A204.1 (cell line): ENCODE data around the gene GALNTL6.

Experiments
- FAIRE-seq: peaks from 2 replicates; lab custom pipeline; 2012; peaks lifted over from hg19 to GRCh38; lab: Jason Lieb, UNC

Gene GALNTL6

DNA sequence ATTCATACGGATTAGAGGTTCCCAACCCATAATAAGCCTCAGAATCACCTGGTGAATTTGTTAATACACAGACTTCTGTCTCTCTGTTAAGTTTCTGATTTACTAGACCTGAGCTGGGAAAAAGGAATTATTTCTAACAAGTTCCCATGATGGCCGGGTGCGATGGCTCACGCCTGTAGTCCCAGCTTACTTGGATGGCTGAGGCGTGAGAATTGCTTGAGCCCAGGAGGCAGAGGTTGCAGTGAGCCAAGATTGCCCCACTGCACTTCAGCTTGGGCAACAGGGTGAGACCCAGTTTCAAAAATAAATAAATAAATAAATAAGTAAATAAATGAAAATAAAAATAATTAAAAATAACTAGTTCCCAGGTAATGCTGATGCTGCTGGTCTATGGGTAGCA is 412.3 kb downstream of the GALNTL6 start:
- FAIRE-seq = no peak

DNA sequence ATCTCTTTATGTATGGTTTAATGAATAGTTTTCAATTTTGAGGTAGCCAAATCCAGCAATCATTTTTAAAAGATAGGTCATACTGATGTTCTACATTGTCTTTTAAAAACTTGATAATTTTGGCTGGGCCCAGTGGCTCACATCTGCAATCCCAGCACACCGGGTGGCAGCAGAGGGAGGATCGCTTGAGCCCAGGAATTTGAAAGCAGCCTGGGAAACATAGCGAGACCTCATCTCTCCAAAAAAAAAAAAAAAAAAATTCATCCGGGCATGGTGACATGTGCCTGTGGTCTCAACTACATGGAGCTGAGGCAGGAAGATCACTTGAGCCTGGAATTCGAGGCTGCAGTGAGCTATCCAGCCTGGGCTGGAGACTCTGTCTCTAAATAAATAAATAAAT is 419.8 kb downstream of the GALNTL6 start:
- FAIRE-seq = no peak

DNA sequence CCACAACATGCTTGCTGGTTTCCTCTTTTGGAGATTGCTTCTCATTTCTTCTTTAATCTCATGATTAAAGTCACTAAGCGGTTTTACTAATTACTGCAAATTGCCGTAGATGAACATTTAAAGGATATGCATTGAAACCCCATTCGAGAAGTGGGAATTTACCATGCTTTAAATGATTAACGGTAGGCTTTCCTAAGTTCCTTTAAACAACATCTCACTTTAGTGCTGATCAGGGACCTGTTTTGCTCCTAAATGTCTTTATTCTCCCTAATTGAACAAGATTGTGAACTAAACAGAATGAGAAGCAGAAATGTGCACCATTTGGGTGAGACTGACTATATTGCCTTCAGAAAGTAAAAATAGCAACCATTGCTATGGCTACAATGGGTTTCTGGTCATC is 430.3 kb downstream of the GALNTL6 start:
- FAIRE-seq = no peak

DNA sequence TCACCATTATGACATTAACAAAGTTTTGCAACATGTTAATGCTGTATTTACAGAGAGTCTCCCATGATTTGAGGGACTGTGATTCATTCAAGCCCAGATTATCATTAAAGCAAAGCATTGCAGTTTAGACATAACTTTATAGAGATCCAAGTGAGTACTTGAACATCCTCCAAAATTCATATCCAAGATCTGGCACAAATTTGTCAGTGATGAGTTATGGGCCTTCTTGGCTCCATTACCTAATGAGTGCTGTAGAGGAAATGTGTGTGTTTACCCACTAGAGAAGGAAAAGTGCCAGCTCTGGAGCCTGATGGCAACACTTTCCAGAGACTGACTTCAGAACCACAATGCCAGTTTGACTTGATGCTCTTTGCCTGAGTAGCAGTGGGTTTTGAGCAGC is 432.3 kb downstream of the GALNTL6 start:
- FAIRE-seq = no peak

DNA sequence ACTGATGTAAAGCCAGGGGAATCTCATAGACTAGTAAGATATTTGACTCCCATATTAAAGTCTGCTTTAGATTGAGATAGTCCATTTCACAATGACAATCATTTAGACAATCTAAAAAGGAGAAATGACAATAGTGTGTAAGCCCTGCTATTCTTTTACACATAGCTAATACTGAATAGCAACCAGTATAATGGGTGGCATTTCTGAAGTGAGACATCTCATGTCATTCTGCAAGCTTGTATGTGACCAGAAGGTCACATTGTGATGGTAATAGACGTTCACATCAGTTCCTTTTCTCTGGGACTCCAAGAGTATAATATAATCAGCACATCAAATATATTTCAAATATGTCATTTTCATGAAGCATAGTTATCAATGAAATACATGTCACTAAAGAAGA is 440.2 kb downstream of the GALNTL6 start:
- FAIRE-seq = no peak

DNA sequence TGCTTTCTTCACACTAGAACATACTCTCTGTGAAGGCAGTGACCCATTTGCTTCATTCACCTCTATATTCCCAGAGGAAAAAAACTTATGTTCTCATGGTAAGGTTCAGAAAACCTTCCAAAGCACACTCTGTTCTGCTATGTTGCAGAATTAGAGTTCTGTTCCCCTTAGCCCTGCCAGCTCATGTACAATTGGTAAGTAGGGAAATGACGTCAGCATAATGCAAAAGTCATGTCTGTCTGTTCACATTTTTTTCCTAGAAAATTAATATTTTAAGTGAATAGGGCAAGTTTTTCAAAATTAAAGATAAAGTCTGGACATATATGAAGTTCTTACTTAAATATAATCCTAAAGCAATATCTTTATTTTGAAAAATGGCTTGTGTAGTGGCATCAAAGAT is 443.6 kb downstream of the GALNTL6 start:
- FAIRE-seq = no peak

DNA sequence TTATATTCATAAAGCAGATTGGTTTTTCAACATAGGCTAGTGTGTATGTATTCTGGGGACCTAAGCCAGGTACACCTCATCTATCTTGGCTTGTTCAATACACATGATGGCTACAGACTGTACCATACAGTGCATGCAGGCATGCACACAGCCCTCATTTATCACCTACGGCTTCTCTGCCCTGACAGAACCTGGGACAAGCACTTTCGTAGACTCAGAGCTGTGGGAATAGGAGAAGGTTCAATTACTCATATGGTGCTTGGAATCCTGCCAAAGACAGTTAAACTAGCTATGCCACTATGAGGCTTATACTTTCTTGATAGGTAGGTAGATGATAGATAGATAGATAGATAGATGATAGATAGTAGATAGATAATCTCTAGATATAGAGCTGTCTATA is 457.2 kb downstream of the GALNTL6 start:
- no peak for FAIRE-seq

DNA sequence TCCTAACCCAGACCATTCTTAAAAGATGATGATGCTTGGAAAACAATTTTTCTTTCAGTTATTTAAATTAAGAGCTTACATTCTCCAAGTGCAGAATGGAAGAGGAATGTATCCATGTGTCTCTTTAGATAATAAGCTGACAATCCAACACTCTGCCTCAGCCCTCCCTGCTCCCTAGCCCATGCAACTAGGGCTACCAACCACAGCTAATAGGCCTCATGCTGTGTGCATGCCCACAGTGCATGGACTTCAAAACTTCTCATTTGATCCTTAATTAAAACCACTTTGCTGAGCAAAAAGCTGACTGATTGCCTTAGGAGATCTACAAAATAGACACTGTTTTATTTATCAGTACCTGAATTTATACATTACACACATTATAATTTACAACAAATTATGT is 473.9 kb downstream of the GALNTL6 start:
- FAIRE-seq = no peak

DNA sequence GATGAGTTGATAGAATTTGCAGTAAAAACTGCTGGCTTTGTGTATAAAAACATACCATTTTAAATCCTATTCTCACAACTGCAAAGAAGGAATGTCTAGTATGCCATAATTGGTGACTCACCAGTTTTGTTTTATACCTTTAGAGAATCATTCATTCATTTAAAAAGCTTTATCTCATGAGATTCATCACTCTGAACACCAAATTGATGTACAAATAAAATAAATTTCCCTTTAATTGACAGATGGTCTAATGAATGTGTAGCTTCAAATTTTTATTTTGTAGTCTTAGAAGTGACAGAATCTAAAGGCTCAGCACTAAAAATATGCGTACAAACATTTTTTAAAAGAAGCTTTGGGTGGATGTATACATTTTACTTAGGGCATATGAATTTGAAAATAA is 492.5 kb downstream of the GALNTL6 start:
- FAIRE-seq = no peak

DNA sequence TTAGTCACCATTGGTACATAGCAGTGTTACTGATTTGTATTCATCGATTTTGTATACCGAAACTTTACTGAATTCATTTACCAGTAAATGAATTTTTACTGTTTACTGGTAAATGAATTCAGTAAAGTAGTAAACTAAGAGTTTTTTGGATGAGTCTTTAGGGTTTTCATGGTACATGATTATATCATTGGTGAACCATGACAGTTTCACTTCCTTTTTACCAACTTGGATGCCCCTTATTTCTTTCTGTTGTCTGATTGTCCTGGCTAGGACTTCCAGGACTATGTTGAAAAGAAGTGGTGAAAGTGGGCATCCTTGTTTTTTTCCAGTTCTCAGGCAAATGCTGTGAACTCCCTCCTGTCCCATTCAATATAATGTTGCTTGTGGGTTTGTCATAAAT is 494.9 kb downstream of the GALNTL6 start:
- no peak for FAIRE-seq

DNA sequence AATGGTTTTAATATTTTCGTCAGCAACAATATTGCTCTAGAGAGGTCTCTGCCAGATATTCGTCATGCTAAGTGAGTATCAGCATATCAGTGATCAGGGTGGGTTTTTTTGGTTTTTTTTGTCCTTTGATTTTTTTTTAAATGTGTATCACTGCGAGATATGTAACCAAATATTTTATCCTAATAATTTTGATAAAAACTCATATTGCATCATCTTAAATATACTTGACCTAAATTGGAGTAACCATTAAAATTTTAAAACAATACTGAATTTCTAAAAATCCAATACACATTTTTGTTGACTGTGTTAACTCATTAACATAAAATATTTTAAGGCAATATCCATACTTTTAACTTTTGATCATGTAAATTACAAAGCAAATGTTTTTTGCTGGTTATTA is 498.5 kb downstream of the GALNTL6 start:
- FAIRE-seq = no peak

DNA sequence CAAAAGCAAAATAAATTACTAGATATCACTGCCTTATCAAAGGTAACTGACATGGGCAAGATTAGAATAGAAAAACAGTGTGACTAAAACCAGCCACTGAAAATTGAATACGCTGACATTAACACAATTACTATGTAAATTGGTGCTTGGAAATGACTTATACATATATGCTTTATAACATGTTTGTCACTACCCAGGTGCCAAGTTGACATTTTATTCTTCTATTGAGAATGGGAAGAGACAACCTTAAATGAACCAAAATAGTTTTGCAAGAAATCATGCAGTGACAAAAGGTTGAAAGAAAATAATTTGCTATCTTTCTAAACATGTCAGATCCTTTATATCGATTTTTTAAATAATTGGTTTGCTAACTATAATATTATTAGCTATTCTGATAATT is 510.1 kb downstream of the GALNTL6 start:
- FAIRE-seq = no peak

DNA sequence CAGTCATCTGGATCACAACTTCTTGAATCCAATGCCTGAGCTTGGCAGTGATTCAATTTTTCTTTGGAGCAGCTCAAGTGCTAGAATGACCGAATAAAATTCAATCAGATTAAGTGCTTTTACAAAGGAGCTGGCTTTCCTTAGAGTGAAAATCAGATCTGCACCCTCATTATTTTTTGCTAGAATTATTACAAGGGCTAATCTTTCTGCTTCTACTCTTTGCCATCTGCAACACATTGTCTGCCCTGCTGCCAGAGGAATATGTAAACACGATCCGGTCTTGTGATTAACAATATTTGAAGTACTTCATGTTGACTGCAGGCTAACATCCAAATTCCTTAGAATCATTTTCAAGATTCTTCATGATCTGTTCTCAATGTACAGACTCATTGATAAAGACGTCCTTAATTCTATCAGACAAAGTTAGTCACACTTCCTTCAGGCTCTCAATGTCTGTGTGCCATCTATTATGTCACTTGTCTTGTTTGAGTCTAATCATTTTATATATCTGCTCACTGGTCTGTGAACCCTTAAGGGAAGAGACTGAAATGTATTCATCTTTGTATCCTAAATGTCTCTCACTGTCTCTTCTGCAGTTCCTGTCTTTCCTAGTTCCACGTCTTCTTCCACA is 531.2 kb downstream of the GALNTL6 start:
- no peak for FAIRE-seq

DNA sequence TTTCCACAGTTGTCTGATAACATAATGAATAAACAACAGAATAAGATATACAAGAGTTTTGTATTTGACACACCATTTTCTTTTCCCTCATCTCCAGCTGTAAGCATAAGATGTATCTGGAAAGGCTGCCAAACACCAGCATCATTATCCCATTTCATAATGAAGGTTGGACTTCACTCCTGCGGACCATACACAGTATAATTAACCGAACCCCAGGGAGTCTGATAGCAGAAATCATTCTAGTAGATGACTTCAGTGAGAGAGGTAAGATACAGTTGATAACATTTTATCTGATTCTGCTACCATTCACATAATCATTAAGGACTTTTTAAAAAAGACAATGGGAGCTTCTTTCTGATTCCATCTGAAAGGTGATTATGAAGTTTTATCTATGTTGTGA is 535.2 kb downstream of the GALNTL6 start:
- no peak for FAIRE-seq

DNA sequence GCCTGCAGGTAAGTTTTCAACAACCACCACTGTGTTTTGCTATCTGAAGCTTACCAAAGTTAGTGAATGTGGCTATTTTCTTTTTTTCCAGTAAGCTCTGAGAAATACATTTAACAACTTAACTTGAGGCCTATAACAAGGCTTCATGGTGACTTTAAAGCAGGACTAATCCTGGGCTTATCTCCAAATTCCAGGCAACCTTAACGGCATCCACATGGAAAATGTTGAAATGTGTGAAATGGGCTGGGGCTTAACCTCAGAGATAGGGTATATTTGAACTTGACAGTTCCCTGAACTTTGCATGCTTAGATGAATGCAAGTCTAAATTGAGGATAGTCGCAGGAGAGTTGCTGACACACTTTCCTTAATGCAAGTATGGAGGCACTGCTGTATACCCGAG is 539.2 kb downstream of the GALNTL6 start:
- FAIRE-seq = no peak

DNA sequence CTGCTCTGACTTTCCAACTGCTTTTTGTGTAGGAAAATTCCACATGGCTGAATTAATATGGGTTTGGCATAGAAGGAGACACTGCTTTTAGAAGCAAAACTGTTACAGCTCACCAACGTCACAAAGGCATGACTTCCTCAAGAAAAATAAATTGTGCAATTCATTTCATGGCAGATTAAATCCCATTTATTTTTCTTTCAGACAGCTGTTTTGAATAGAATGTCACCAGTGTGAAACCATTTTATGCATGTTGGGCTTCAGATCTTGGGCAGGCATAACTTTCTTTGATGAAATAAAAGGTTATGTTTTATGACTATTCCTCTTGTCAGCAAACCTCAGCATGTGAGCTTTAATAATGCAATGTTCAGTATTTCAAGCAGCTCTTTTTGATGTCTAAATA is 542.8 kb downstream of the GALNTL6 start:
- FAIRE-seq = no peak

DNA sequence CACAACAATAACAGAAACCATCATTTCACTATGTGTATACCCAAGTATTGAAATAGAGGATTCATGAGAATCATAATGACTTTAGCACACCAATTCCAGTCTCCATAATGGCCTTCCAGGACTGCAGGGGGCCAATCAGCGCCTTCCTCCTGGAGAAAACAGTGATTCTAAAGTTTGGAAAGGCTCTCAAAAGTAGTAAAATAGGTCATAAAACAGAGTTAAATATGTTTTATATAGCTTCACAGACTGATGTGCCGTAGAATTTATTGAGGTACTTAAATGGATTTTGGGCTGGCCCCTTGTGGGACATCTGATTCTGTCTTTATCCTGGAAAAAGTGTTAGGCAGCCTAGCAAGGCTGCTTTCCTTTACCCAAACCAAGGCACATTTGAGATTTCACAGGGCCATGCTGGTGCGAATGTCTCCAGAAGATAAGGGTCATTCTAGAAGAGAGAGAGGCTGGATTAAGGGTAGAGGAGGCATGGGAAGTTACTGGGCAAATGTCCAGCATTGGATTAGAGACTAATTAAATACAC is 543.9 kb downstream of the GALNTL6 start:
- no peak for FAIRE-seq

DNA sequence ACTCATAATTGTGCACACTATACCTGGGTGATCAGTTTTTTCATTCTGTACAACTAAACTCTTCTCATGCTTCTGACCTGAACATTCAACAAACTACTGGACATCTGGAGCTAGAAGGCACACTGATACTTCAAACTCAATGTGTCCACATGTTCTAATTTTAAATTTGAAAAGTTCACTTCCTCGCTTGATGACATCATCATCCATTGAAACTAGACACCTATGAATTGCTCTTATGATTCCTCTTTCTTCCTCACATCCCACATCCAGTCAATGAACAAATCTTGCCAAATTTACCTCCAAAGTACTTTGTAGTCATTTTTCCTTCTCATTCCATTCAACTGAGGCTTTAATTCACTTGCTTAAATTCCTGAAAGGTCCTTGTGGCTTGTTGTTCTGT is 549.4 kb downstream of the GALNTL6 start:
- no peak for FAIRE-seq

DNA sequence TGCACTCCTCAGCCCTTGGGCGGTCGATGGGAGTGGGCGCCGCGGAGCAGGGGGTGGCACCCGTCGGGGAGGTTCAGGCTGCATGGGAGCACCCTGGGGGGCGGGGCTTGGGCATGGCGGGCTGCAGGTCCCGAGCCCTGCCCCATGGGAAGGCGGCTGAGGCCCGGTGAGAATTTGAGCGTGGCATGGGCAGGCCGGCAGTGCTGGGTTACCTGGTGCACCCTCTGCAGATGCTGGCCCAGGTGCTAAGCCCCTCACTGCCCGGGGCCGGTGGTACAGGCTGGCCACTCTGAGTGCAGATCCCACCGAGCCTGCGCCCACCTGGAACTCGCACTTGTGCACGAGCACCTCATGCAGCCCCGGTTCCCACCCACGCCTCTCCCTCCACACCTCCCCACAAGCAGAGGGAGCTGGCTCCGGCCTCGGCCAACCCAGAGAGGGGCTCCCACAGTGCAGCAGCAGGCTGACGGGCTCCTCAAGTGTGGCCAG is 556.3 kb downstream of the GALNTL6 start:
- no peak for FAIRE-seq

DNA sequence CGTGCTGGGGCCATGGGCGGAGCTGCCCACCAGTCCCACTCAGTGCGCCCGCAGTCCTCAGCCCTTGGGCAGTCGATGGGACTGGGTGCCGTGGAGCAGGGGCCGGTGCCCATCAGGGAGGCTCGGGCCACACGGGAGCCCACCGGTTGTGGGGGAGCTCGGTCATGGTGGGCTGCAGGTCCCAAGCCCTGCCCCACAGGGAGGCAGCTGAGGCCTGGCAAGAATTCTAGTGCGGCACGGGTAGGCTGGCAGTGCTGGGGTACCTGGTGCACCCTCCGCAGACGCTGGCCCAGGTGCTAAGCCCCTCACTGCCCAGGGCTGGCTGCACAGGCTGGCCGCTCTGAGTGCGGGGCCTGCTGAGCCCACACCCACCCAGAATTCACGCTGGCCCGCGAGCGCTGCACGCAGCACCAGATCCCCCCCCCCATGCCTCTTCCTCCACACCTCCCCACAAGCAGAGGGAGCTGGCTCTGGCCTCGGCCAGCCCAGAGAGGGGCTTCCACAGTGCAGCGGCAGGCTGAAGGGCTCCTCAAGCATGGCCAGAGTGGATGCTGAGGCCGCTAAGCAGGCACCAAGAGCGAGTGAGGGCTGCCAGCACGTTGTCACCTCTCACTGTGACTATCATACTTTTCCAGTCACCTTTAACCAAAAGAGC is 564.4 kb downstream of the GALNTL6 start:
- no peak for FAIRE-seq

DNA sequence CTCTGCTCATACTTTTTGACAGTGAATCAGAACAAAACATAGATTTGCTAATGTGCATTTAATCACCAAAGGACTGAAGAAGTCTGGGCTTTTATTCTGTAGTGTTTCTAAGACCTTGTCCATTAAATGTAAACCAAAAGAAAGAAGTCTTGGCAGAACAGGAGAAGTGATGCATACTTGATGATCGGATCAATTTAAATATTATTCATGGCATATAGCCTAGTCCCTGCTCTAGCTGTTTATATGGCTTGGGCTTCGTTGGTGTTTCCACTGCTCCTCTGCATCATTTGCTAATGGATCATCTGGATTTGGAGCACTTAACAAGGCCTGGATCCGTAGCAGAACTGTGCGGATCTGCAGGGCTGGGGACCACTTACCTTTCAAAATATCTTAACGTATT is 566.6 kb downstream of the GALNTL6 start:
- no peak for FAIRE-seq

DNA sequence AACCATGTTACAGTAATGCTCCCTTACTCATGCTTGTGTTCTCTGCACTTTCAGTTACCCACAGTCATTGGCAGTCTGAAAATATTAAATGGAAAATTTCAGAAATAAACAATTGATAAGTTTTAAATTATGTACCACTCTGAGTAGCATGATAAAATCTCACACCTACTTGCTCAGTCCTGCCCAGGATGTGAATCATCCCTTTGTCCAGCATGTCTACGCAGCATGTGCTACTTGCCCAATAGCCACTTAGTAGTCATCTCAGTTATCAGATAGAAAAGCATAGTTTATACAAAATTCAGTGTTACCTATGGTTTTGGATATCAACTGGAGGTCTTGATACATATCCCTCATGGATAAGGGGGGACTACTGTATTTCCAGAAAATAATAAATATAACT is 577.1 kb downstream of the GALNTL6 start:
- FAIRE-seq = no peak

DNA sequence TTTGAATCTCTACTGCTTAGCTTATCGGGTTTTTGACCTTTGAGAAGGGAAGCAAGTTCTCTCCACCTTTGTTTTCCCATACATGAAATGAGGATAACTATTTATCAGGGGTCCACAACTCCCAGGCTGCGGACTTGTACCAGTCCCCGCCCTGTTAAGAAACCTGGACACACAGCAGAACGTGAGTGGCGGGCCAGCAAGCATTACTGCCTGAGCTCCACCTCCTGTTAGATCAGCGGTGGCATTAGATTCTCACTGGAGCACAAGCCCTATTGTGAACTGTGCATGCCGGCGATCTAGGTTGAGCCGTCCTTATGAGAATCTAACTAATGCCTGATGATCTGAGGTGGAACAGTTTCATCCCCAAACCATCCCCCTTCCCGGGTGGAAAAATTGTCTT is 579.5 kb downstream of the GALNTL6 start:
- FAIRE-seq = no peak

DNA sequence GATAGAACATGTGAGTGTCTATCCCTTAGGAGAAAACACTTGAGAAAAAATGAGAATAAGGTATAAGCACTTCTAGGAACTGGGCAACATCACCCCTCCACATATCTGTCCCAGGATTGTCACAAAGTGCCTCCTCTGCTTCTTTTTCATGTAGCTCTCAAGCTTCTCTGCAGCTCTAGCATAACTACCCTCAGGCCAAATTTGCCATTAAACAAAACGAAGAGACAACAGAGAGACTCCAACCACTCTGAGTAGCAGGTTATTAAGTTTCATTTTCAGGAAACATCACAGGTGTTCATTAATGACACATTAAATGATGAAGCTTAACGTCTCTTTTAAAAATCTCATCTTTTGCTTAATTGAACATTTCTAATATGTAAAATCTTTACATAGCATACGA is 580.0 kb downstream of the GALNTL6 start:
- no peak for FAIRE-seq
